DLD1 (cell line): ENCODE results near the gene NVL.
"Not testable (repeated sequence)": the region's sequence is repeated elsewhere in the genome, so short reads cannot be mapped to it uniquely, and the experiment has no call there.

Experiments
- in situ Hi-C: cut with HindIII; loops from 2 replicates; pipeline ENCODE4 v1.10.0; 2017; ENCODE audit warnings: low sequenced_read_pairs

Gene NVL

GRCh38 chr1:224329842-224330753, at the start of gene NVL:
TSS of gene NVL (minus strand) at chr1:224330172. CDS start at chr1:224330127, 45 bp downstream.
- in situ Hi-C loops: no loop called here

- in situ Hi-C loops: loop anchor here (10.0 kb wide), 1 partner anchor 46 kb away; no protein-coding TSS in a partner anchor
These were observed 49.1 kb upstream of the NVL start for GRCh38 chr1:224378855-224379631.

DNA sequence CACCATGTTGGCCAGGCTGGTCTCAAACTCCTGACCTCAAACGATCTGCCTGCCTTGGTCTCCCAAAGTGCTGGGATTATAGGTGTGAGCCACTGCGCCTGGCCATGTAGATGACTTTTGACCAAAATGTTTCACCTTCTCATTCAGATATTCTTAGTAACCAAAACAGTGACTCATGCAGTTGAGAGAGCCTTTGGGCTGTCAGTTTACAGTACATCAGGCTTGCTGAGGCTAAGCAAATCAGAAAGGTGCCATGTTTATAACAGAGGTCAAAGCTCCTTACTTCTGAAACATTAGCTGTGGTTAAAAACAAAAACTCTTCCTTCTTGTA, 47.7 kb upstream of the NVL start:
- in situ Hi-C loops: loop anchor here (10.0 kb wide), 1 partner anchor 47 kb away; no protein-coding TSS in a partner anchor

DNA sequence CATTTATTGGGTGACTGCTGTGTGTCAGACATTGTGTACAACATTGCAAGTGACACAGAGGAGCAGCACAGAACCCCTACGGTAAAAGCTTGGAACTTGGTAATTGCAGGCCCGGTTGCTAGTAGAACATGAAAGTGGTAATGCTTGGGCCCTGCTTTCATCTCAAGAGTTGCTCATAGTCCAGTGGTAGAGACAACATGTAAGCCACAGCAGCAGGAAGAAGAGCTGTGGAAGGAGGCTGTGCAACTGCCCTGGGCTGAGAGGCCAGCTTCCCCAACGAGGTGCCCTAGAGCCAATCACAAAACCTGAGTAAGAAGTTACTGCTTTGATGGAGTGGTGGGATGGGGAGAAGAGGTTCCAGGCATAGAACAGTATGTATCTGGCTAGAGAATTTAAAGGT, 45.1 kb upstream of the NVL start:
- in situ Hi-C loops: loop anchor here (10.0 kb wide), 1 partner anchor 50 kb away; no protein-coding TSS in a partner anchor

- in situ Hi-C loops: loop anchor here (10.0 kb wide), 1 partner anchor 52 kb away; no protein-coding TSS in a partner anchor
These were observed 43.1 kb upstream of the NVL start for GRCh38 chr1:224373008-224373590.

DNA sequence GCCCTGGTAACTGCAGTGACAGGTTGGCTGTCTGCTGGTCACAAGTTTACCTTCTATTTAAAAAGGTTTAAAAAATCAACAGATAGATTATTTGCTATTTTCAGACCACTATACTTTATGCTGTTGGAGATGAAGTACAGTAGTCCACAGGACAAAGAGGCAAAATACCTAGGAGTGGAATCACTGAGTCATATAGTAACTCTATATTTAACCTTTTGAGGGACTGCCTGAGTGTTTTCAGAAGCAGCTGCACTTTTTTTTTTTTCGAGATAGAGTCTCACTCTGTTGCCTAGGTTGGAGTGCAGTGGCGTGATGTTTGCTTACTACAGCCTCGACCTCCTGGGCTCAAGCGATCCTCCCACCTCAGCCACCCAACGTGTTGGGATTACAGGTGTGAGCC, 38.4 kb upstream of the NVL start:
- in situ Hi-C loops: no loop called here

GRCh38 chr1:224359207-224359606, 29.2 kb upstream of the NVL start:
- in situ Hi-C loops: no loop called here

- in situ Hi-C loops: no loop called here
These were observed 28.3 kb upstream of the NVL start for GRCh38 chr1:224358237-224358636.

DNA sequence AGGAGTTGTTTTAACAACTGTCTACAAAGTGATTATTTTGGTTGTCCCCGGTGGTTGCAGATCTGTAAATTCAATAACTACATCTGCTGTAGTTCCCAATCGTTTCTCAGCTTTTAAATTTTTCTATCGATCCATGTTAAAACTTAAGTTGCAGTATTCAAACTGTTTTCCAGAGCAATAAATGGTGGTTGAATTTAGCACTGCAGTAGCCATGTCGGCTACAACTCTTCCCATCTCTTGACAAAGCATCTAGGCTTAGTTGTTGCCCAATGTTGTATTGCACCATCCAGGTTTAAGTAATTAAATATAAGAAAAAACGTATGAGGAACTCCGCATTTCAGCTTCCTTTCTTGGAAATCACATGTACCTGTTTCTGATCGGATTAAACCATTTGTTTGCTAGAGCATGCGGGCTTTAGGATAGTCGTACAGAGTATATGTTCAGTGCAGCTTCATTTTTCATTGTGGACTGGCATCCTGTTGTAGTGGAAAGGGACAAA, 27.7 kb upstream of the NVL start:
- in situ Hi-C loops: no loop called here

- in situ Hi-C loops: no loop called here
These were observed 27.0 kb upstream of the NVL start, which contains the start of gene CNIH4 for GRCh38 chr1:224356685-224357625. TSS of gene CNIH4 (plus strand) at chr1:224356879. CDS start at chr1:224356925, 46 bp downstream.

- in situ Hi-C loops: no loop called here
These were observed 24.3 kb upstream of the NVL start for GRCh38 chr1:224353975-224354925.

DNA sequence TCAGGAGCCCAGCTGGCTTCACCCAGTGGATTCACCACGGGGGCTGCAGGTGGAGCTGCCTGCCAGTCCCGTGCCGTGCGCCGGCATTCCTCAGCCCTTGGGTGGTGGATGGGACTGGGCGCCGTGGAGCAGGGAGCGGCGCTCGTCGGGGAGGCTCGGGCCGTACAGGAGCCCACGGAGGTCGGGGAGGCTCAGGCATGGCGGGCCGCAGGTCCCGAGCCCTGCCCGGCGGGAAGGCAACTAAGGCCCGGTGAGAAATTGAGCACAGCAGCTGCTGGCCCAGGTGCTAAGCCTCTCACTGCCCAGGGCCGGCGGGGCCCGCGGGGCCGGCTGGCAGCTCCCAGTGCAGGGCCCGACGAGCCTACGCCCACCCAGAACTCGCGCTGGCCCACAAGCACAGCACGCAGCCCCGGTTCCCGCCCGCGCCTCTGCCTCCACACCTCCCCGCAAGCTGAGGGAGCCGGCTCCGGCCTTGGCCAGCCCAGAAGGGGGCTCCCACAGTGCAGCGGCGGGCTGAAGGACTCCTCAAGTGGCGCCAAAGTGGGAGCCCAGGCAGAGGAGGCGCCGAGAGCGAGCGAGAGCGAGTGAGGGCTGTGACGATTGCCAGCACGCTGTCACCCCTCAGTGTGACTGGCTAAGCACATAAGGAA, 22.6 kb upstream of the NVL start:
- in situ Hi-C loops: not testable (repeated sequence)

GRCh38 chr1:224349716-224350115, 19.7 kb upstream of the NVL start:
- in situ Hi-C loops: not testable (repeated sequence)

DNA sequence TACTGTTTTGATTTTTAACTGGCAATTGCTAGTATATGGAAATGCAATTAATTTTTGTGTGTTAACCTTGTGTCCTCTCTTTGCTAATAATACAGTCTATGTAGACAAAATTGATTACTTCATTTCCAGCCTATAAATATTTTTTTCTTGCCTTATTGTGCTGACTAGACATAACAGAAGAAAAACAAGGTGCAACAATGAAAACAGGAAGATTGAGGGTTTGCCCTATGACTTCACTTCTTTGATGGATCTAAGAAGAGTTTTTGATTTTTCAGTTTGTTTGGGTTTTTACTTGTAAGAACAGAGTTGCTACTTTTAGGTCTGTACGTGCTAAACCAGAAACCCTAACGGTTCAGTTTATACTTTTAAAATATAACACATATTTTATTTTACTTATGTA, 18.2 kb upstream of the NVL start:
- in situ Hi-C loops: no loop called here

- in situ Hi-C loops: no loop called here
These were observed 13.7 kb upstream of the NVL start for GRCh38 chr1:224343679-224344078.

DNA sequence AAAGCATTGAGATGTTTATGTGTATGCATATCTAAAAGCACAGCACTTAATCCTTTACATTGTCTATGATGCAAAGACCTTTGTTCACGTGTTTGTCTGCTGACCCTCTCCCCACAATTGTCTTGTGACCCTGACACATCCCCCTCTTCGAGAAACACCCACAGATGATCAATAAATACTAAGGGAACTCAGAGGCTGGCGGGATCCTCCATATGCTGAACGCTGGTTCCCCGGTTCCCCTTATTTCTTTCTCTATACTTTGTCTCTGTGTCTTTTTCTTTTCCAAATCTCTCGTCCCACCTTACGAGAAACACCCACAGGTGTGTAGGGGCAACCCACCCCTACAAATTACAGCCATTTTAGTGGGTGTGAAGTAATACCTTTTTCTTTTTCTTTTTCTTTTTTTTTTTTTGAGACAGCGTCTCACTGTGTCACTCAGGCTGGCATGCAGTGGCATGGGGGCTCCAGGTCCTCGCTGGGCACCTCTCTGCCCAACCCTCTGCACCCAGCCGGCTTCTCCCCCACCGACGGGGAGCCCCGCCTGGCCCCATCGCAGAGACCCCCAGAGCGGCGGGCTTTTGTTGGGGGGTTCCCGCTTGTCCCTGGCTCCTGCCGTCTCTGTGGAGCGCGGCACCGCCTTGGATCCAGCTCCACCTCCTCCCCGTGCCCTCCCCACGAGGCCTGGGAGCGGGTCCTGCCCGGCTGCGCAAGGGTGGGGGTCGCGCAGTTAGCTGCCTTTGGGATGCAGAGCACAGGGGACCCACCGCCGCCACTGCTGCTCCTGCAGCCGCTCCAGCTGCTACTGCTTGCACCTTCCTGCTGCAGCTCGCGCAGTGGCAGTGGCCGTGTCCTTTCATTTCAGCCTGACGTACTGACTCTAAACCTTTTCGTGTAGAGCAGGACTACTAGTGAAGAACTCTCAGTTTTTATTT, 10.7 kb upstream of the NVL start:
- in situ Hi-C loops: not testable (repeated sequence)

DNA sequence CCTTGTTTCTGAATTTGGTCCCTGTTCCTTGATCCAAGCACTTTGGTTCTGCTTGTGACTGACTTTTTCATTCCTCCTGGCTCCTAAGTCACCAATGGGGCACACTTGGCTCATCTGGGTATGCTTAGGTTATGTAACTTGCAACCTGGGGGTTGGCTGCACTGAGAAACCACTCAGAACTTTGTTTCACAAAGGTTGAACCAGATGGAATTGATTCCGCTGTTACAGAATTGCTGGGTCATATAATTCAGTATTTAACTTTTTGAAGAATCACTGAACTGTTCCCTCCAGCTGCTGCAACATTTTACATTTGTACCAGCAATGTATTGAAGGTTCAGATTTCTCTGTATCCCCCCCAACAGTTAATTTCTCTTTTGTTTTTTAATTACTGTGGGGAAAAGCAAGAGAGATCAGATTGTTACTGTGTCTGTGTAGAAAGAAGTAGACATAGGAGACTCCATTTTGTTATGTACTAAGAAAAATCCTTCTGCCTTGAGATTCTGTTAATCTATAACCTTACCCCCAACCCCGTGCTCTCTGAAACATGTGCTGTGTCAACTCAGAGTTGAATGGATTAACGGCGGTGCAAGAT, 9.6 kb upstream of the NVL start:
- in situ Hi-C loops: no loop called here
